NCI-H1436 treated with DMSO at 0.1 percent for 48 hours (cell line): ENCODE results near the gene RPS6KA5.
"Not testable (repeated sequence)": the region's sequence is repeated elsewhere in the genome, so short reads cannot be mapped to it uniquely, and the experiment has no call there.

Experiments
- DNase-seq: peaks from one replicate; lab custom pipeline; 2025; lab: John Stamatoyannopoulos, UW

Gene RPS6KA5

GRCh38 chr14:90830931-90831701, 229.3 kb downstream of the RPS6KA5 start:
- DNase-seq: no peak

- DNase-seq: no peak
Observed at GRCh38 chr14:90829677-90830076, 230.8 kb downstream of the RPS6KA5 start.

- no peak for DNase-seq
Observed at GRCh38 chr14:90828642-90829487, 231.6 kb downstream of the RPS6KA5 start.

- DNase-seq: peak; percentile 53
Observed at GRCh38 chr14:90827919-90828610, 232.4 kb downstream of the RPS6KA5 start.

- DNase-seq: not testable (repeated sequence)
Observed at GRCh38 chr14:90823542-90823941, 236.9 kb downstream of the RPS6KA5 start.

GRCh38 chr14:90820958-90821357, 239.5 kb downstream of the RPS6KA5 start:
- DNase-seq: no peak

- no peak for DNase-seq
Observed at GRCh38 chr14:90819734-90820393, 240.6 kb downstream of the RPS6KA5 start.

- no peak for DNase-seq
Observed at GRCh38 chr14:90818715-90819114, 241.7 kb downstream of the RPS6KA5 start.

GRCh38 chr14:90816681-90817436, 243.6 kb downstream of the RPS6KA5 start:
- no peak for DNase-seq

GRCh38 chr14:90815822-90816662, 244.4 kb downstream of the RPS6KA5 start, which contains the start of gene TTC7B:
Gene TTC7B (minus strand): TSS chr14:90816430. CDS start chr14:90816295, 135 bp downstream.
- DNase-seq: no peak

GRCh38 chr14:90815572-90815821, 244.9 kb downstream of the RPS6KA5 start:
- DNase-seq: no peak

- no peak for DNase-seq
Observed at GRCh38 chr14:90814806-90815571, 245.5 kb downstream of the RPS6KA5 start.

- DNase-seq: no peak
Observed at GRCh38 chr14:90813442-90813841, 247.0 kb downstream of the RPS6KA5 start.

- no peak for DNase-seq
Observed at GRCh38 chr14:90812109-90812508, 248.3 kb downstream of the RPS6KA5 start.

GRCh38 chr14:90811641-90812040, 248.8 kb downstream of the RPS6KA5 start:
- no peak for DNase-seq

GRCh38 chr14:90810806-90811205, 249.6 kb downstream of the RPS6KA5 start:
- DNase-seq: no peak

GRCh38 chr14:90809530-90810312, 250.7 kb downstream of the RPS6KA5 start:
- DNase-seq: no peak

GRCh38 chr14:90808759-90809529, 251.5 kb downstream of the RPS6KA5 start:
- no peak for DNase-seq
